A549 treated with DMSO at 1 μM for 4 hours (cell line): ENCODE measurements around the gene DZIP1L. TPM values are rescaled to one million over a fixed set of nuclear protein-coding genes. Genes with fewer than 3 reads are reported as not detected.

Experiments
- total RNA-seq: library from RNA; stranded (reverse); fragments of 200-300 nt; extraction: Qiagen RNA extraction; gene quantifications from 5 replicates; pipeline ENCODE4 v1.2.3, GENCODE V29; 2022; ENCODE audit warnings: low read depth

The DZIP1L gene
- 5.7 to 6.8 TPM (median 6.6 TPM) in 5 replicates for total RNA-seq

GRCh38 chr3:138114988-138115971 is at the start of gene DZIP1L:
DZIP1L (minus strand) TSS chr3:138115608; CDS start chr3:138103971, 11,637 bp downstream.

GRCh38 chr3:138132239-138132638 is 16.8 kb upstream of the DZIP1L start, which contains the start of gene A4GNT:
A4GNT (minus strand) TSS chr3:138132390; CDS start chr3:138131256, 1,134 bp downstream.

Other genes with a start within 250 kb of the DZIP1L start
- gene CLDN18, start 105.4 kb downstream of the DZIP1L start, total RNA-seq = not detected in 5 replicates
- gene A4GNT, start 16.8 kb upstream of the DZIP1L start, total RNA-seq = not detected in 5 replicates
- 12.5 to 13.4 TPM (median 13.1 TPM) in 5 replicates for gene DBR1, start 59.3 kb upstream of the DZIP1L start, total RNA-seq
- 20.2 to 27.4 TPM (median 24.9 TPM) in 5 replicates for gene ARMC8, start 71.7 kb upstream of the DZIP1L start, total RNA-seq
- not detected in 5 replicates for gene NME9, start 214.2 kb upstream of the DZIP1L start, total RNA-seq
- 8.0 to 12.1 TPM (median 10.5 TPM) in 5 replicates for gene MRAS, start 233.0 kb upstream of the DZIP1L start, total RNA-seq